Right lobe of liver (tissue), 4 donors: ENCODE measurements around the gene SPOCK1.

Experiments used
- CTCF ChIP-seq, 4 donors: fragments of 200-600 bp in 3 of 4; fragments of 450-650 bp in 1 of 4; IDR thresholded peaks; one replicate each; pipeline versions ENCODE4 v1.5.1 to v1.8.0; 2016 to 2022; ENCODE audit warnings: antibody characterized with exemption in 4 of 4, mild to moderate bottlenecking in 2 of 4
- POLR2A ChIP-seq: fragments of 450-650 bp; IDR thresholded peaks from one replicate; pipeline ENCODE4 v1.6.1; 2017; ENCODE audit warnings: antibody characterized with exemption, mild to moderate bottlenecking
- donor health status: DM: no; HTN: no; CAD: no.
- donor health status: DM: no; HTN: no; CAD: no.
- donor health status: DM: no; HTN: yes; CAD: no.

GRCh38 chr5:137315109-137315508 is 184.0 kb downstream of the SPOCK1 start:
- TF ChIP-seq CTCF (IDR thresholded peaks at IDR 0.05) = no peak
- no peak for TF ChIP-seq POLR2A
